Testis (tissue), 3 donors: ENCODE results near the gene SH2D3C. TPM values are rescaled to one million over a fixed set of nuclear protein-coding genes. Genes with fewer than 3 reads are reported as not detected.
A peak's percentile ranks its signal among the peaks of the same experiment; 100 is the strongest.

Experiments
- DNase-seq: peaks from one replicate; pipeline ENCODE4 v3.0.0-alpha.2; 2019
- H3K27ac ChIP-seq, 2 donors: fragments of 200-600 bp; sonication (generic); one replicate each; pipeline ENCODE4 v1.5.1; 2019
- H3K27me3 ChIP-seq: fragments of 200-600 bp; sonication (generic); one replicate; pipeline ENCODE4 v1.5.1; 2019
- H3K36me3 ChIP-seq: fragments of 200-600 bp; sonication (generic); one replicate; pipeline ENCODE4 v1.5.1; 2017; ENCODE audit warnings: low read depth; ENCODE audit errors: missing control alignments
- H3K4me1 ChIP-seq: fragments of 200-600 bp; sonication (generic); one replicate; pipeline ENCODE4 v1.5.1; 2019
- H3K4me3 ChIP-seq, 2 donors: fragments of 200-600 bp; sonication (generic); one replicate each; pipeline ENCODE4 v1.5.1; 2017 to 2019
- H3K9me3 ChIP-seq: fragments of 200-600 bp; sonication (generic); one replicate; pipeline ENCODE4 v1.5.1; 2017
- POLR2A ChIP-seq: fragments of 450-650 bp; IDR thresholded peaks from one replicate; pipeline ENCODE4 v1.6.1; 2017; ENCODE audit warnings: antibody characterized with exemption, mild to moderate bottlenecking, moderate library complexity
- WGBS, 2 donors: methylation state at CpG; one replicate each; pipeline ENCODE4 v1.1.5; 2018; 5-methylcytosine and 5-hydroxymethylcytosine counted together
- intact Hi-C: fragments of 100-400 bp; cut with DNase I; formaldehyde crosslinking; loops from one replicate; pipeline ENCODE4 v1.15.1; 2023; ENCODE audit warnings: low total_unique reads
- polyA plus RNA-seq: library from polyadenylated mRNA; stranded (reverse); fragments of 350-450 nt; fragmentation: Illumina TruSeq; extraction: RNeasy Lipid Tissue Mini Kit (QIAGEN cat#74804); gene quantifications from one replicate; pipeline ENCODE4 v1.2.3, GENCODE V29; 2014; ENCODE audit warnings: low read depth, low replicate concordance; ENCODE audit not compliant: insufficient read depth
- total RNA-seq, 2 donors: library from RNA; depleted of rRNA; stranded (reverse); fragments of >200 nt; gene quantifications; one replicate each; pipeline ENCODE4 v1.2.3, GENCODE V29; 2016
- TF ChIP-seq, protein P1 (sequence below), 3 experiments: fragments of 450-650 bp in 2 of 3; fragments of 200-600 bp in 1 of 3; sonication (generic) in 1 of 3; IDR thresholded peaks; one replicate each; pipeline ENCODE4 v1.5.1; 2016 to 2019; ENCODE audit warnings: antibody characterized with exemption in 3 of 3, mild to moderate bottlenecking in 2 of 3, moderate library complexity in 1 of 3

SH2D3C gene
- total and polyA plus RNA-seq, 3 donors from 2014 or later, result 6.6 to 9.6 (median 8.8) TPM

DNA sequence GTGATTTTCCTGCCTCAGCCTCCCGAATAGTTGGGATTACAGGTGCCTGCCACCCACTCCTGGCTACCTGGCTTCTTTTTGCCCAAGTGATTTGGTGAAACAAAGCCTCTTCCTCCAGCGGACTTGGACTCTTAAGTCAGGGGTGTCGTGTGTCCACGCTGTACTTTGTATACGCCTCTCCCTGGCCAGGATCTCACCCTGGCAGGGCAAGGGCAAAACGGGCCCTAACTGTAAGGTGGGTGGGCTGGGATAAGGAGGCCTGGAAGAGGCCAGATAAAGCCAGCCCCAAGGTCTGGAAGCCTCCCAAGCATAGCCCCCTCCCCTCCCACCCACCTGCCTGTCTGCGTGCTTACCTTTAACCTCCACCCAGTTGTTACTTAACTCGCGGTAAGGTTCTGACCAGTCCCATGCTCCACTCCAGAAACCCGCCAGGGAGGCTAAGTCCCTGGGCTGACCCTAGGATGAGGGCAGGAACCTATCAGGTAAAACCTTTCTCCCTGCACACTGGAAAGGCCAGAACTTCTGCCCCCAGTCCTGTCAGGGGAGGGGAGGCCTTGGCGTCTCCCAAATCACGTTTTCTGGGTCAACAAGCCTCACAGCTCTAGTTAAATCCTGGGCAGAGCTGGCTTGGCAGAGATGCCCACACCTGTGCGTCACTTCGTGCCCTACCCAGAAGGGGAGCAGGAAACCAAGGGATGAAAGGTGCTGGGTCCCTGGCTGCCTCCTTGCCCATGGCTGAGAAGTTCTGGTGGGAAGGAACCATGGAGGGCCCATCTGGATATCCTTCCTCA, 15.7 kb upstream of the SH2D3C start:
- H3K4me3 ChIP-seq, result no peak overlapping the region
- no peak for DNase-seq
- H3K27ac ChIP-seq, result peak overlapping the region; percentile 9 to 77
- peaks cover 48% of the 10 kb centered on the region for H3K4me1 ChIP-seq
- intact Hi-C loops, result no loop called here
- TF ChIP-seq, protein P1, sequence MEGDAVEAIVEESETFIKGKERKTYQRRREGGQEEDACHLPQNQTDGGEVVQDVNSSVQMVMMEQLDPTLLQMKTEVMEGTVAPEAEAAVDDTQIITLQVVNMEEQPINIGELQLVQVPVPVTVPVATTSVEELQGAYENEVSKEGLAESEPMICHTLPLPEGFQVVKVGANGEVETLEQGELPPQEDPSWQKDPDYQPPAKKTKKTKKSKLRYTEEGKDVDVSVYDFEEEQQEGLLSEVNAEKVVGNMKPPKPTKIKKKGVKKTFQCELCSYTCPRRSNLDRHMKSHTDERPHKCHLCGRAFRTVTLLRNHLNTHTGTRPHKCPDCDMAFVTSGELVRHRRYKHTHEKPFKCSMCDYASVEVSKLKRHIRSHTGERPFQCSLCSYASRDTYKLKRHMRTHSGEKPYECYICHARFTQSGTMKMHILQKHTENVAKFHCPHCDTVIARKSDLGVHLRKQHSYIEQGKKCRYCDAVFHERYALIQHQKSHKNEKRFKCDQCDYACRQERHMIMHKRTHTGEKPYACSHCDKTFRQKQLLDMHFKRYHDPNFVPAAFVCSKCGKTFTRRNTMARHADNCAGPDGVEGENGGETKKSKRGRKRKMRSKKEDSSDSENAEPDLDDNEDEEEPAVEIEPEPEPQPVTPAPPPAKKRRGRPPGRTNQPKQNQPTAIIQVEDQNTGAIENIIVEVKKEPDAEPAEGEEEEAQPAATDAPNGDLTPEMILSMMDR (IDR thresholded peaks at IDR 0.05), result no peak
- TF ChIP-seq POLR2A, result no peak
- whole genome bisulfite sequencing, 2 donors, result 50 to 52% methylated on average over 14 of the region's 14 CpGs
- H3K36me3 ChIP-seq, result no peaks in the 10 kb centered on the region
- H3K9me3 ChIP-seq, result no peaks in the 10 kb centered on the region
- no peaks in the 10 kb centered on the region for H3K27me3 ChIP-seq

DNA sequence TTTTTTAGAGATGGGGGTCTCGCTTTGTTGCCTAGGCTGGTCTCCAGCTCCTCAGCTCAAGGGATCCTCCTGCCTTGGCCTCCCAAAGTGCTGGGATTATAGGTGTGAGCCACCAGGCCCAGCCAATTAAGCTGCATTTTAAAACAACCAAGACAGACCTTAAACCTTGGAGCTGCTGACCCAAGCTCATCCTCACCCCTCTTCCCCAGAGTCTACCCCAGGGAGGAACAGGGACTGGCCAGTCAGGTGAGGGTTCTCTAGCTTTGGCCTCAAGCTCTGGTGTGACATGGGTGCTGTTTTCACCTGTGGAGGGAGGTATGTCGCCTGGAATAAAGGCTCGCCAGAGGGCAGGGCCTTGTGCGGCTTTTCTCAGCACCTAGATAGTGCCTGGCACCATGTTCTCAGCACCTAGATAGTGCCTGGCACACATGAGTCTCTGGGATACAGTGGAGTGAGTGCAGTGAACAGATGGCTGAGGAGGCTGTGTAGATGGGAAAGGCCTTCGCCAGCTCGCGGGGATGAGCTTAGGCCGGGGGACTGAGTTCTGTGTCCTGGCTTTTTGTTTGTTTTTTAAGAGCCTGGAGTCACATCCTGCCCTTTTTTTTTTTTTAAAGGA, 14.7 kb upstream of the SH2D3C start:
- WGBS, 2 donors, result 51 to 78% methylated on average over 8 of the region's 8 CpGs
- no peaks in the 10 kb centered on the region for H3K27me3 ChIP-seq
- no peak overlapping the region for H3K4me3 ChIP-seq
- H3K4me1 ChIP-seq, result peaks cover 58% of the 10 kb centered on the region
- H3K36me3 ChIP-seq, result no peaks in the 10 kb centered on the region
- no peaks in the 10 kb centered on the region for H3K9me3 ChIP-seq
- intact Hi-C loops, result no loop called here
- DNase-seq, result no peak
- TF ChIP-seq, protein P1 (IDR thresholded peaks at IDR 0.05), result no peak
- no peak for TF ChIP-seq POLR2A
- peak overlapping the region; percentile 15 to 77 for H3K27ac ChIP-seq

DNA sequence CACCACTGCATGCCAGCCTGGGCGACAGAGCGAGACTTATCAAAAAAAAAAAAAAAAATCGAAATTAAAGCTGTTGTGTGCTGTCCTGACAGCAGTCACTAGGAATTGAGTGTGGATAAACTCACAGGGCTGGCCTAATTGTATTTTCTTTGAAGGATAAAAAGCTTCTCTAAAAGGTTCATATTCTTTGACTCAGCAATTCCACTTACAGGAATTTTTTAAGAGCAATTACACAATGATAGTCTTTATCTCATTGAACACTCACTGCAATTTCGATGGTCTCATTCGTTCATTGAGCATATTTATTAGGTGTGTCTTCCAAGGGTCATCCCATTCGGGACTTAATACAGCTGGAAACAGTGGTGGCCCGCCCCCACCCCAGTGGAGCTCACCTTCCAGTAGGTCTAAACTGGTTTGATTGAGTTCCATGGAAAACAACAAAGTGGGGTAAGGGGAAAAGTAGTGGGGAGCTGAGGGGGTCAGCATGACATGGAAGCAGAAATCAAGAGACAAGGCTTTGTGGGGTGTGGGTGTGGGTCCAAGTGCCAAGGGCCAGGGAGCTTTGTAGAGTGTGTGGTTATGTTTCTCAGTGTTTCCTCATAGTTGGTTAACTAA, 14.1 kb upstream of the SH2D3C start:
- Histone ChIP-seq H3K36me3 (no peaks in the 10 kb centered on the region), H3K27ac (peak overlapping the region in 1 of 2 donors; percentile 77), H3K4me1 (peaks cover 61% of the 10 kb centered on the region), H3K27me3 (no peaks in the 10 kb centered on the region), H3K9me3 (no peaks in the 10 kb centered on the region), H3K4me3 (no peak overlapping the region)
- intact Hi-C loops, result no loop called here
- no peak for TF ChIP-seq POLR2A
- TF ChIP-seq, protein P1 (IDR thresholded peaks at IDR 0.05), result no peak
- WGBS, 2 donors, result 71 to 73% methylated on average over 7 of the region's 7 CpGs
- DNase-seq, result no peak

DNA sequence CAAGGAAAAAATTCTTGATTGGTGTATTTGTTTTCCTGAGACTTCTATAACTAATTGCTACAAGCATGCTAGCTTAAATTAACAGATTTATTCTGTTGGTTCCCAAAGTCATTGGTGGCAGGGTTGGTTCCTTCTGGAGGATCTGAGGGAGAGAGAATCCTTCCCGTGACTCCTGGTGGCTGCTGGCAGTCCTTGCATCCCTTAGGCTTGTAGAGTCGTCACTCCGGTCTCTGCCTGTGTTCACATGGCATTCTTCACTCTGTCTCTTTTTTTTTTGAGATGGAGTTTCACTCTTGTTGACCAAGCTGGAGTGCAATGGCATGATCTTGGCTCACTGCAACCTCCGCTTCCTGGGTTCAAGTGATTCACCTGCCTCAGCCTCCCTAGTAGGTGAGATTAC, 12.6 kb upstream of the SH2D3C start:
- DNase-seq, result no peak
- peaks cover 55% of the 10 kb centered on the region for H3K4me1 ChIP-seq
- H3K27me3 ChIP-seq, result no peaks in the 10 kb centered on the region
- no peak overlapping the region for H3K4me3 ChIP-seq
- TF ChIP-seq, protein P1 (IDR thresholded peaks at IDR 0.05), result no peak
- TF ChIP-seq POLR2A, result no peak
- peak overlapping the region in 1 of 2 donors; percentile 32 for H3K27ac ChIP-seq
- 79 to 82% methylated on average over 4 of the region's 4 CpGs for WGBS, 2 donors
- no peaks in the 10 kb centered on the region for H3K9me3 ChIP-seq
- intact Hi-C loops, result no loop called here
- no peaks in the 10 kb centered on the region for H3K36me3 ChIP-seq
